Measurements from ENCODE around the gene DNAI4.
"Not testable (repeated sequence)": the region's sequence is repeated elsewhere in the genome, so short reads cannot be mapped to it uniquely, and the experiment has no call there.

Gene DNAI4

GRCh38 chr1:66824771-66825170, 99.9 kb downstream of the DNAI4 start:
- DNase-seq, result no peak

GRCh38 chr1:66809736-66810326, 114.8 kb downstream of the DNAI4 start:
- no peak for DNase-seq

GRCh38 chr1:66809245-66809644, 115.4 kb downstream of the DNAI4 start:
- DNase-seq, result no peak

GRCh38 chr1:66795839-66796238, 128.8 kb downstream of the DNAI4 start:
- not testable (repeated sequence) for DNase-seq

GRCh38 chr1:66791621-66792610, 132.7 kb downstream of the DNAI4 start:
- no peak for DNase-seq

- DNase-seq, result no peak
Measured at GRCh38 chr1:66788231-66788939, 136.3 kb downstream of the DNAI4 start.

GRCh38 chr1:66787641-66788040, 137.0 kb downstream of the DNAI4 start:
- DNase-seq, result no peak

- not testable (repeated sequence) for DNase-seq
Measured at GRCh38 chr1:66785800-66786199, 138.9 kb downstream of the DNAI4 start.

GRCh38 chr1:66779475-66780078, 145.1 kb downstream of the DNAI4 start:
- no peak for DNase-seq

- DNase-seq, result no peak
Measured at GRCh38 chr1:66778969-66779368, 145.7 kb downstream of the DNAI4 start.

- DNase-seq, result peak; percentile 27
Measured at GRCh38 chr1:66778266-66778665, 146.4 kb downstream of the DNAI4 start.

- no peak for DNase-seq
Measured at GRCh38 chr1:66777831-66778230, 146.8 kb downstream of the DNAI4 start.

- no peak for DNase-seq
Measured at GRCh38 chr1:66775646-66776045, 149.0 kb downstream of the DNAI4 start.

- DNase-seq, result no peak
Measured at GRCh38 chr1:66774438-66774837, 150.2 kb downstream of the DNAI4 start.

- DNase-seq, result no peak
Measured at GRCh38 chr1:66773227-66773626, 151.4 kb downstream of the DNAI4 start.

GRCh38 chr1:66770694-66771093, 154.0 kb downstream of the DNAI4 start:
- DNase-seq, result no peak

- no peak for DNase-seq
Measured at GRCh38 chr1:66770240-66770639, 154.4 kb downstream of the DNAI4 start.

- no peak for DNase-seq
Measured at GRCh38 chr1:66769512-66770229, 155.0 kb downstream of the DNAI4 start.

GRCh38 chr1:66768965-66769364, 155.7 kb downstream of the DNAI4 start:
- peak; percentile 14 for DNase-seq

- no peak for DNase-seq
Measured at GRCh38 chr1:66767626-66768025, 157.0 kb downstream of the DNAI4 start.

GRCh38 chr1:66764994-66765578, 159.6 kb downstream of the DNAI4 start:
- DNase-seq, result peak; percentile 76

Measured in NCI-H510A treated with DMSO at 0.1 percent for 48 hours (cell line).